Common myeloid progenitor, CD34-positive (primary cell): ENCODE measurements around the gene MYL9.

Experiments used
- CTCF ChIA-PET: fragments of 350-600 bp; sonication (Branson Sonifier 250); formaldehyde crosslinking; loops from one replicate; lab custom pipeline; 2021; ENCODE audit warnings: antibody characterized with exemption; lab: Charles Lee
- POLR2A ChIA-PET: fragments of 350-600 bp; sonication (Branson Sonifier 250); formaldehyde crosslinking; loops from one replicate; lab custom pipeline; 2021; ENCODE audit warnings: antibody characterized with exemption; lab: Charles Lee
- DNase-seq, 3 donors: peaks; one replicate each; pipeline versions ENCODE4 v3.0.0 to v3.0.0-alpha.2; 2013
- H3K27ac ChIP-seq, 2 experiments: 1 replicate in 1 of 2; 2 replicates in 1 of 2; pipeline ENCODE4 v1.7.0; 2013; ENCODE audit warnings: inconsistent platforms in 2 of 2, low read length in 2 of 2, mild to moderate bottlenecking in 2 of 2, low read depth in 1 of 2, moderate library complexity in 1 of 2; ENCODE audit not compliant: severe bottlenecking in 2 of 2, insufficient read depth in 1 of 2, poor library complexity in 1 of 2
- H3K27me3 ChIP-seq, 5 experiments: replicated peaks in 2 of 5; 1 replicate in 3 of 5; 2 replicates in 2 of 5; pipeline versions ENCODE4 v1.6.1 to v1.7.0; 2013; ENCODE audit warnings: low read length in 4 of 5, mild to moderate bottlenecking in 2 of 5, moderate library complexity in 2 of 5, inconsistent platforms in 1 of 5; ENCODE audit not compliant: insufficient read depth in 5 of 5, control insufficient read depth in 4 of 5
- H3K36me3 ChIP-seq, 4 experiments: 1 replicate in 2 of 4; 2 replicates in 2 of 4; pipeline versions ENCODE4 v1.6.1 to v1.7.0; 2013; ENCODE audit warnings: low read length in 3 of 4, control low read depth in 1 of 4, mild to moderate bottlenecking in 1 of 4; ENCODE audit not compliant: control insufficient read depth in 4 of 4, insufficient read depth in 4 of 4
- H3K4me1 ChIP-seq, 4 experiments: 1 replicate in 3 of 4; 2 replicates in 1 of 4; pipeline versions ENCODE4 v1.6.1 to v1.7.1; 2013; ENCODE audit warnings: low read length in 3 of 4, mild to moderate bottlenecking in 3 of 4, control low read depth in 1 of 4, inconsistent platforms in 1 of 4, moderate library complexity in 1 of 4; ENCODE audit not compliant: control insufficient read depth in 4 of 4, insufficient read depth in 4 of 4; ENCODE audit errors: control extremely low read depth in 1 of 4
- H3K4me3 ChIP-seq, 7 experiments: 1 replicate in 4 of 7; 2 replicates in 3 of 7; pipeline versions ENCODE4 v1.5.1 to v1.7.0; 2013; ENCODE audit warnings: mild to moderate bottlenecking in 7 of 7, low read length in 6 of 7, moderate library complexity in 6 of 7, inconsistent platforms in 2 of 7, low read depth in 2 of 7, control low read depth in 1 of 7; ENCODE audit not compliant: insufficient read depth in 4 of 7, control insufficient read depth in 1 of 7; ENCODE audit errors: extremely low read depth in 1 of 7
- H3K9me3 ChIP-seq, 5 experiments: 1 replicate in 4 of 5; 2 replicates in 1 of 5; pipeline versions ENCODE4 v1.6.1 to v1.7.1; 2013; ENCODE audit warnings: low read length in 4 of 5, mild to moderate bottlenecking in 2 of 5, inconsistent platforms in 1 of 5, low read depth in 1 of 5, moderate library complexity in 1 of 5; ENCODE audit not compliant: control insufficient read depth in 4 of 5, insufficient read depth in 2 of 5; ENCODE audit errors: control extremely low read depth in 1 of 5
- WGBS: methylation state at CpG from one replicate; pipeline ENCODE4 v1.1.5; 2013; ENCODE audit not compliant: insufficient coverage; 5-methylcytosine and 5-hydroxymethylcytosine counted together

MYL9 gene

DNA sequence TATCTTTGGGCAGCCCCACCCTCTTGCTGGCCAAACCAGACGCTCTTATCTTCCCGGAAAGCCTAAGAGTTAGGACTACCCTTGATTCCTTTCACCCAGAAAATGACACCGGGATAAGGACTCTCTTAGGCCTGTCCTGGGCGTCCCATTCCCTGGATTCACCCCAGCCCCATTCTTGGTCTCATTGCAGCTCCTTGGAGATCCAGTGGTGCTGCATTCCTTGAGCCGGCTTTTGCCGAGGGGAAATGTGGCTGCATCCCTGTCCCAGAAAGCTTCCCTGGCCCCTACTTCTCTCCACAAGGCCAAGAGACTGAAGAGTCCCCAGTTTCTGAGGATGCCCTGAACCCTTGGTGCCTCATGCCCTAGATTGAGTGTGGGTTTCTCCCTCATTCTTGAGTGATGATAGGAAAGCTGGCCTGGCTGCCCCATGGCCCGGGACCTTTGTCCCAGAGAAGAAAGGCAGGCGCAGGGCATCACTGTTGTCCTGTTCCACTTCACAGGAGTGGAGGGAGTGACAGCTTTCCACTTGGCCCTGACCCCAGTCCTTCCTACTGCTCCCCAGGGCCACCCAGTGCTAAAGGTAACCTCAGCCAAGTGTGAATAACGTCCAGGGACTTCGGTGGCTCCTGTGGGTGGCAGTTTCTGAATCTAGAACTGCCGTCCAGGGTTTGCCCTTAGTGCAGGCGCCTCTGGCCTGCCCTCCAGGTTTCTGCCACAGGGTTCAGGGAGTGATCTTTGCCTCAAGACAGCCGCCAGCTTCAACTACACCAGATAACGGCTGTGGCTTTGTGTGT lies 42.7 kb upstream of the MYL9 start:
- Histone ChIP-seq H3K27me3 (no peaks in the 10 kb centered on the region), H3K4me3 (no peak overlapping the region), H3K36me3 (peaks cover 3 to 49% (median 39%) of the 10 kb centered on the region in 4 experiments), H3K4me1 (no peaks in the 10 kb centered on the region), H3K9me3 (no peaks in the 10 kb centered on the region), H3K27ac (no peak overlapping the region)
- ChIA-PET CTCF (interaction anchor here (1.0 to 2.0 kb wide), 2 partner anchors 16 to 28 kb away, joined by 3 to 5 read pairs; no protein-coding TSS in a partner anchor), POLR2A (no interaction called here)
- WGBS = over 99% methylated on average over 10 of the region's 14 CpGs
- no peak for DNase-seq

DNA sequence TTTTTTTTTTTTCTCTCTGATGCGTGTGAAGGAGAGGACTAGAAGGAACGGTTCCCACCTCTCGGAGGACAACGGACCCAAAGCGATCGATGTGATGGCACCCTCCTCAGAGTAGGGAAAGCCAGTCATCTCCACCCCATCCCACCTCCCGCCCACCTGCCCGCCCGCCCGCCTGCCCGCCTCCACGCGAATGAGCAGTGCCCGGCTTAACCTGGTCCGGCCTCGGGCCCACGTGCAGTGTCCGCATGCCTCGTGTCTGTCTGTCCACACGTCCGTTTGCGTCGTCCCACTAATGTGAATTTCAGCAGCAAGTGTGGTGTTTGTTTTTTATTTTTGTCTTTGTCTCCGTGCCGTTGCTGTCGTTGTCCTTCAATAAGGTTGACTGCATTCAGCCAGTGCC lies 42.1 kb upstream of the MYL9 start:
- H3K4me1 ChIP-seq = no peaks in the 10 kb centered on the region
- CTCF ChIA-PET = no interaction called here
- POLR2A ChIA-PET = no interaction called here
- H3K9me3 ChIP-seq = no peaks in the 10 kb centered on the region
- WGBS = 93% methylated on average over 3 of the region's 26 CpGs
- H3K4me3 ChIP-seq = no peak overlapping the region
- no peak overlapping the region for H3K27ac ChIP-seq
- peaks cover 6 to 52% (median 39%) of the 10 kb centered on the region in 4 experiments for H3K36me3 ChIP-seq
- DNase-seq = no peak
- no peaks in the 10 kb centered on the region for H3K27me3 ChIP-seq

DNA sequence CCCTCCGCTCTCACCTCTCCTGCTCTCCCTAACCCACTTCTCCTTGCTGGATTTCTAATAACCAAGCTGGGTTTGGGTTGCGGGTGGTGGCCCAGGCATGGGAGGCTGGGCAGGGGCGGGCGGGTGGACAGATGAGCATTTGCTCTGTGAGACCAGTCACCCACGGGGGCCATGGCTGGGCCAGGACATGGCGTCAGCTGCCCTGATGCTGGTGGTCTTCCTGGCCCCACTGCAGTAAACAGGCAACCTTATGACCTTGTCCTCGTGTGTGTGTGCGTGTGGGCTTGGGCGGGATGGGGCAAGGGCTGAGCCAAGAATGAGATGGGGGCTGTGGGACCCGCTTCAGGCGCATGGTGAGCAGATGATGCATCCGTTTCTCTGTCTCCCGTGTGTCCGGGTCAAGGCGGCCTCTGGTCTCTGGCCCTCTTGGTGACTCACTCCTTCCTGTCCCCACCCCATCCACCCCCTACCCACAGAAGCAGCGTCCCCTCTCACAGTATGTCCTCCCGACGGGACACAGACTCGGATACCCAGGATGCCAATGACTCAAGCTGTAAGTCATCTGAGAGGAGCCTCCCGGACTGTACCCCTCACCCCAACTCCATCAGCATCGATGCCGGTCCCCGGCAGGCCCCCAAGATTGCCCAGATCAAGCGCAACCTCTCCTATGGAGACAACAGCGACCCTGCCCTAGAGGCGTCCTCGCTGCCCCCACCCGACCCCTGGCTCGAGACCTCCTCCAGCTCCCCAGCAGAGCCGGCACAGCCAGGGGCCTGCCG lies 41.4 kb upstream of the MYL9 start:
- CTCF ChIA-PET = interaction anchor here (0.8 to 1.5 kb wide), 4 partner anchors 12 to 60 kb away, joined by 3 to 6 read pairs (median 3); no protein-coding TSS in a partner anchor
- POLR2A ChIA-PET = no interaction called here
- H3K4me3 ChIP-seq = no peak overlapping the region
- no peaks in the 10 kb centered on the region for H3K27me3 ChIP-seq
- 96% methylated on average over 24 of the region's 31 CpGs for WGBS
- no peak overlapping the region for H3K27ac ChIP-seq
- H3K36me3 ChIP-seq = peaks cover 7 to 56% (median 39%) of the 10 kb centered on the region in 4 experiments
- H3K9me3 ChIP-seq = no peaks in the 10 kb centered on the region
- no peak for DNase-seq
- H3K4me1 ChIP-seq = no peaks in the 10 kb centered on the region

DNA sequence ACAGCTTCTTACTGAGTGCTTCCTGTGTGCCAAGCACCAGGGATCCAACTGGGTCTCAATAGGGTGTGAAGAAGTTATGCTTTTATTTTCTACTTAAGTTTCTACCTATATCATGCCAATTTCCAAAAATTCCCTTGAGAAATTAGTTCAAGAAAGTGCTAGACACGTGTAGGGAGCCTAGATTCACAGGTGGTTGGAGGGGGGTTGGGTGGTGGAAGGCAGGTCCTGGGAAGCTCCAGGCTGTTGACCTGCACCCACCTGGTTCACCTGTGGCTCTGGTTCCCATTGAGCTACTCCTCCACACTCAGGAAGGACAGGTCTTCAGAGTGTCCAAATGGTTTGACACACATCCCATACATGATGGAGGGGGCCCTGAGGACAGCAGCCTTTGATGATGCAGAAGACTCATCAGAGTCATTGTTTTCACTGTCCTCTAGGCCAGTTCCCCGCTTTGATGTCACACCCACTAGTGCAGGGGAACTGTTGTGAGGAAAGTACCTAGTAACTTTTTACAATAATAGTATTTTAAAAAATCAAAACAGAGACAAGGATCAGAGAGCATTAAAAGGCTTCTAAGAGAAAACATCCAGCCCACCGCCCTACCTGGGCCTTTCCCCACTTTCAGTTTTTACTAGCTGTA lies 39.8 kb upstream of the MYL9 start:
- no peak overlapping the region for H3K4me3 ChIP-seq
- no peak for DNase-seq
- no peaks in the 10 kb centered on the region for H3K9me3 ChIP-seq
- ChIA-PET POLR2A (interaction anchor here (0.7 kb wide), 1 partner anchor 373 kb away, joined by 3 read pairs; no protein-coding TSS in a partner anchor), CTCF (interaction anchor here (0.6 to 1.5 kb wide), 5 partner anchors 14 to 167 kb away, joined by 3 read pairs; no protein-coding TSS in a partner anchor)
- no peaks in the 10 kb centered on the region for H3K4me1 ChIP-seq
- H3K27me3 ChIP-seq = no peaks in the 10 kb centered on the region
- H3K36me3 ChIP-seq = peaks cover 3 to 58% (median 35%) of the 10 kb centered on the region in 4 experiments
- no CpG with 5 or more reads among the region's 3 CpGs for WGBS
- peak overlapping the region in 1 of 2 experiments; percentile 25 for H3K27ac ChIP-seq

DNA sequence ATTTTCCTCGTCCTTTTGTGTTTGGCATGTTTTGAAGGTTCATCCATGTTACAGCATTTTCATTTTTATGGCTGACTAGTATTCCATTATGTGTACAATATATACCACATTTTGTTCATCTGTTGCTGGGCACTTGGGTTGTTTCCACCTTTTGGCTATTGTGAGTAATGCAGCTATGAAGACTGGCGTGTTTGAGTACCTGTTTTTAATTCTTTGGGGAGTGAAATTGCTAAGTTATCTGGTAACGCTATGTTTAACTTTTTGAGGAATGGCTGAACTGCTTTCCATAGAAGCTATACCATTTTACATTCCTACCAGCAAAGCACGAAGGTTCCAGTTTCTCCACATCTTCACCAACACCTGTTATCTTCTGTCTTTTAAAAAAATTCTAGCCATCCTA lies 37.0 kb upstream of the MYL9 start:
- H3K4me1 ChIP-seq = no peaks in the 10 kb centered on the region
- H3K36me3 ChIP-seq = peaks cover 3 to 37% (median 19%) of the 10 kb centered on the region in 4 experiments
- H3K9me3 ChIP-seq = no peaks in the 10 kb centered on the region
- peak in 1 of 3 donors; percentile 18 for DNase-seq
- no peak overlapping the region for H3K4me3 ChIP-seq
- ChIA-PET POLR2A (no interaction called here), CTCF (interaction anchor here (1.0 to 3.0 kb wide), 3 partner anchors 15 to 415 kb away, joined by 3 to 11 read pairs (median 7); no protein-coding TSS in a partner anchor)
- 80% methylated on average over 1 of the region's 4 CpGs for whole genome bisulfite sequencing
- no peak overlapping the region for H3K27ac ChIP-seq
- H3K27me3 ChIP-seq = no peaks in the 10 kb centered on the region

DNA sequence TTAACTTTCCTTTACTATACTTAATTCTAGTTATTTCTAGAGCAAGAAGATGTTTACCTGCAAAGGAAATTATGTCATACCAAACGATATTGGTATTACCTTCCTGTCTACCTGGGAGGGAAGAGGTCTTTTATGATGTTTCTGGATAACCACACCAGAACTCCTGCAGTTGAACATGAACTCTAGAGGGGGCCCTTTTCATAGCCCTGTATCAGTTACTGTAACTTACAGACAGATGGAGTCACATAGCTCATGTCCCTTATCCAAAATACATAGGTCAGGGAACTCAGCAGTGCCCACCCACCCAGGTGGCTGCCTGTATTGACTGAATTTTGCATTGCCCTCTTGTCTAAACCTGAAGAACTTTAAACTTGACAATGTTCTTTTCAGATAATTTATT lies 35.1 kb upstream of the MYL9 start:
- Histone ChIP-seq H3K4me3 (no peak overlapping the region), H3K27ac (no peak overlapping the region), H3K27me3 (no peaks in the 10 kb centered on the region), H3K36me3 (peaks cover 3 to 22% (median 10%) of the 10 kb centered on the region in 4 experiments), H3K9me3 (no peaks in the 10 kb centered on the region), H3K4me1 (no peaks in the 10 kb centered on the region)
- ChIA-PET POLR2A (no interaction called here), CTCF (interaction anchor here (1.0 to 3.0 kb wide), 16 partner anchors 9 to 415 kb away, joined by 3 to 11 read pairs (median 4); partner anchors contain the start of gene RAB5IF)
- WGBS = no CpG with 5 or more reads among the region's 1 CpG
- peak; percentile 49 to 60 (median 59) for DNase-seq
